Erythroblast (primary cell): ENCODE results near the gene SMG9.

Experiments used
- GATA1 ChIP-seq: IDR thresholded peaks from 2 replicates; pipeline ENCODE4 v1.6.1; 2011; ENCODE audit warnings: low read depth, mild to moderate bottlenecking, control low read depth, low read length, moderate library complexity
- POLR2A ChIP-seq: IDR thresholded peaks from 2 replicates; pipeline ENCODE4 v1.6.1; 2011; ENCODE audit warnings: mild to moderate bottlenecking, low read length

- no peak for TF ChIP-seq POLR2A
- TF ChIP-seq GATA1 = no peak
Observed at GRCh38 chr19:43695985-43696704, 58.6 kb downstream of the SMG9 start.
